ENCODE measurements around the gene RANBP9.

The RANBP9 gene

GRCh38 chr6:13677878-13678254, 33.8 kb downstream of the RANBP9 start:
- no peak for DNase-seq

GRCh38 chr6:13676551-13677156, 35.0 kb downstream of the RANBP9 start:
- no peak for DNase-seq

- no peak for DNase-seq
These were observed 37.0 kb downstream of the RANBP9 start for GRCh38 chr6:13674533-13675190.

GRCh38 chr6:13673825-13674444, 37.7 kb downstream of the RANBP9 start:
- DNase-seq = no peak

- DNase-seq = no peak
These were observed 38.3 kb downstream of the RANBP9 start for GRCh38 chr6:13673368-13673767.

GRCh38 chr6:13672904-13673303, 38.7 kb downstream of the RANBP9 start:
- DNase-seq = no peak

- DNase-seq = no peak
These were observed 40.0 kb downstream of the RANBP9 start for GRCh38 chr6:13671548-13672127.

- DNase-seq = no peak
These were observed 42.2 kb downstream of the RANBP9 start for GRCh38 chr6:13669476-13669875.

- peak in 1 of 5 donors; percentile 56 for DNase-seq
These were observed 43.2 kb downstream of the RANBP9 start for GRCh38 chr6:13668291-13668928.

- no peak for DNase-seq
These were observed 44.0 kb downstream of the RANBP9 start for GRCh38 chr6:13667655-13668054.

GRCh38 chr6:13666194-13667105, 45.2 kb downstream of the RANBP9 start:
- peak in 1 of 5 donors; percentile 15 for DNase-seq

- DNase-seq = no peak
These were observed 46.8 kb downstream of the RANBP9 start for GRCh38 chr6:13664703-13665352.

- DNase-seq = no peak
These were observed 47.6 kb downstream of the RANBP9 start for GRCh38 chr6:13663986-13664385.

GRCh38 chr6:13662651-13663334, 48.8 kb downstream of the RANBP9 start:
- DNase-seq = no peak

GRCh38 chr6:13661647-13662046, 50.0 kb downstream of the RANBP9 start:
- DNase-seq = no peak

- DNase-seq = no peak
These were observed 50.7 kb downstream of the RANBP9 start for GRCh38 chr6:13660893-13661292.

GRCh38 chr6:13660273-13660672, 51.4 kb downstream of the RANBP9 start:
- no peak for DNase-seq

- no peak for DNase-seq
These were observed 55.9 kb downstream of the RANBP9 start for GRCh38 chr6:13655700-13656099.

GRCh38 chr6:13654496-13654895, 57.1 kb downstream of the RANBP9 start:
- DNase-seq = no peak

- no peak for DNase-seq
These were observed 58.3 kb downstream of the RANBP9 start for GRCh38 chr6:13653296-13653695.

- no peak for DNase-seq
These were observed 62.2 kb downstream of the RANBP9 start for GRCh38 chr6:13649393-13649792.

Measured in T-helper 1 cell (primary cell).